GM18511 (cell line): ENCODE data around the gene ATP5MG.
"Not testable (repeated sequence)": the region's sequence is repeated elsewhere in the genome, so short reads cannot be mapped to it uniquely, and the experiment has no call there.

ENCODE experiments used
- ATAC-seq: cut with Tn5 transposase; IDR thresholded peaks from one replicate; pipeline ENCODE4 v1.9.1; 2021; ENCODE audit warnings: mild to moderate bottlenecking, moderate library complexity; ENCODE audit not compliant: unreplicated experiment

Gene ATP5MG

DNA sequence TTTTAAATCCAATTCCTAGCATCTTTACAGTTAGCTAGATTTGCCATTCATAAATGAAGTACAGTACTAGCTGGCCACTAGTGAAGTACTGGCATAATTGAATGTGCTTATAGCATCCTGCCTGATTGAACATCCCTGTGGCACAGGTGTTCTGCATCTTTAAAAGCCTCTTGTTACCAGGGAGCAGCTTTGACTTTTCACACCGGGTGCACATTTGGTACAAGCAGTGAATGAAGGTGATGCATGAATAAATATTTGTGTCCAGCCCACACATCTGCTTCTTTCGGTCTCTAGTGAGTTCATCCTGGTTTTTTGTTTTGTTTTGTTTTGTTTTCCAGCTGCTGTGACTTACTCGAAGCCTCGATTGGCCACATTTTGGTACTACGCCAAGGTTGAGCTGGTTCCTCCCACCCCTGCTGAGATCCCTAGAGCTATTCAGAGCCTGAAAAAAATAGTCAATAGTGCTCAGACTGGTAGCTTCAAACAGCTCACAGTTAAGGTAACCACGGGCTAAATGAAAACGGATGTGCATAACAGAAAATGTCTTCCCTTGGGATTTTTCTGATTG lies 5.3 kb downstream of the ATP5MG start:
- no peak for ATAC-seq

DNA sequence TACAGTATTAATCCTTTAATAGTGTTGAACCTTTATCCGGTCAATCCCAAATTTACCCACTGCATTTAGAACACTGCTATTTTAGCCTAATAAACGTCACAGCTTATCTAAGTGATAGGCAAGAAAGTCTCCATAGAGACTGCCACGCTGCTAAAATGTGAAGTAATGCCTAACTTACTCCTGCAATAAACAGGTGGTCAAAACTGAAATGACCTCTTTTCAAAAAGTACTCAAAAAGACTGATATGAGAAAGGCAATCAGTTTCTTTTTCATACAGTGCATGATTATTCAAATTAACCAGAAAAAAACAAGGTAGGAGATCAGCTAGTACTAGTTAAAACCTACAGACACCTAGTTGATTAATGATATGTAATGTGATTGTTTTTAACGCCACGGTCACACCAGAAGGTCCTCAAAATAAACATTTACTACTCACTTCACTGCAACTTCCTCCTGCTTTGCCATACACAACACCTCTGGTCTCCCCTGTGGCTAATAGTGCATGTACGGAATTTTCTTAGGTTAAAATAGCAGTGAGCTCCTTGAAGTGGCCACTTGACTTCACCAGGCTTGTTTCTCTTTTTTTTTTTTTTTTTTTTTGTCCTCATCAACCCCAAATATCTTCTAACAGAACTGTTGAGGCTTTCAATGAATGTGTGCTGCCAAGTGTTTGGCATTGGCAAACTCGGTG lies 8.8 kb downstream of the ATP5MG start:
- ATAC-seq, result no peak

GRCh38 chr11:118411530-118411929 lies 10.1 kb downstream of the ATP5MG start:
- no peak for ATAC-seq

- ATAC-seq, result no peak
These were observed 11.5 kb downstream of the ATP5MG start for GRCh38 chr11:118412921-118413320.

GRCh38 chr11:118415062-118415738 lies 13.8 kb downstream of the ATP5MG start:
- no peak for ATAC-seq

DNA sequence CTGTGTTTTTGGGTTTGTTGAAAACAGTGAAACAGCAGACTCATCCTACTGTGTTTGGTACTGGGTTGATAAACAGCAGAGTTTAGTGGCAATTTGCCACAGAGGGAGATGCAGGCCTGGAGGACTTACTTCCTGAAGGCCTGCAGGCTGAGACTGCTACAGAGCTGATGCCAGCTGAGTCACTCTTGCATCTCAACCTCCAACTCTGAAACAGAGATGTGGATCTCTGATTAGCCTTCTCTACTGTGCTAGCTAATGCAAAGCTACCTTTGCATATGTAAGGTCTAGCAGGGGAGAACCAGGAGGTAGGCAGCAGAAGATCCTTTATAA lies 14.3 kb downstream of the ATP5MG start:
- no peak for ATAC-seq

DNA sequence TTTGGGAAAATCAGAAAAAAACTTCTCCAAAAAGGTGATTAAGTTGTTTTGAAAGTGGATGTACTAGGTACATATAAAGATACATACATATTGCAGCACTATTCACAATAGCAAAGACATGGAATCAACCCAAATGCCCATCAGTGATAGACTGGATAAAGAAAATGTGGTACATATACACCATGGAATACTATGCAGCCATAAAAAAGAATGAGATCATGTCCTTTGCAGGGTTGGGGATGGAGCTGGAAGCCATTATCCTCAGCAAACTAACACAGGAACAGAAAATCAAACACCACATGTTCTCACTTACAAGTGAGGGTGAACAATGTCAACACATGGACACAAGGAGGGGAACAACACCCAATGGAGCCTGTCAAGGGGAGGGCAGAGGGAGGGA lies 15.5 kb downstream of the ATP5MG start:
- ATAC-seq, result not testable (repeated sequence)

GRCh38 chr11:118417801-118418200 lies 16.4 kb downstream of the ATP5MG start:
- ATAC-seq, result no peak

- no peak for ATAC-seq
These were observed 17.4 kb downstream of the ATP5MG start for GRCh38 chr11:118418766-118419165.

DNA sequence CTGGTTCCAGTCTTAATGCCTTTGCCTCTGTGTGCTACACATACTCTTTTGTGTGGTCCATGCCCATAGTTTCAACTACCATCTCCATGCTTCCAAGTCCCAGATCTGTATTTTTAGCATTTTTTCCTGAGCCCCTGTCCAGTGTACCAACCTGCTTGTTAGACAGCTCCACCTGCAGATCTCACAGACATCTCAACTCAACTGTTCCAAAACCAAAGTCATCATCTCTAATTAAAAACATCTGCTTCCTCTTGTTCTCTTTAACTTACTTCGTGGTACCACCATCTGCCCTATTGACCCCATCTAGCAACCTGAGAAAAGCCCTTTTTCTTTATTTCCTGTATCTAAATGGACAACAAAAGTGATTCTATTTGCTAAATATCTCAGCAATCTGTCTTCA lies 26.3 kb downstream of the ATP5MG start:
- ATAC-seq, result no peak

GRCh38 chr11:118430956-118431355 lies 29.6 kb downstream of the ATP5MG start:
- ATAC-seq, result no peak

DNA sequence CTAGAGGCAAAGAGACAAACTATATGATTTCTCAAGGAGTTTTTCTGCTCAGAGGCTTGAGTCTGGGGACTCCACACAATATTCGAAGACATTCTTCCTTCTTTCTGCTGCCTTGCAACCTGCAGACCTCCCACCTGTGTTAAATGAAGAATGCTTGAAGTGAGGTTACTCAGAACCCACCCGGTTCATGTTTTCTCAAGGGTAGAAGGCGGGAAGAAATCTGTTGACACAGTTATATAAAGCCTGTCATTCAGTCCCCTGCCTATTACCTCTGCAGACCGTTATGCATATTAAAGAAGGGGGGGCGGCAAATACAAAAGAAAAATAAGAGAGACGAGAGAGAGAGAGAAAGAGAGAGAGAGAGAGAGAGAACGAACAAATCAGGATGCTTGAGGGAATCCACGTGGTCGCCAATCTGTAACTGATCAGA lies 32.7 kb downstream of the ATP5MG start:
- no peak for ATAC-seq

DNA sequence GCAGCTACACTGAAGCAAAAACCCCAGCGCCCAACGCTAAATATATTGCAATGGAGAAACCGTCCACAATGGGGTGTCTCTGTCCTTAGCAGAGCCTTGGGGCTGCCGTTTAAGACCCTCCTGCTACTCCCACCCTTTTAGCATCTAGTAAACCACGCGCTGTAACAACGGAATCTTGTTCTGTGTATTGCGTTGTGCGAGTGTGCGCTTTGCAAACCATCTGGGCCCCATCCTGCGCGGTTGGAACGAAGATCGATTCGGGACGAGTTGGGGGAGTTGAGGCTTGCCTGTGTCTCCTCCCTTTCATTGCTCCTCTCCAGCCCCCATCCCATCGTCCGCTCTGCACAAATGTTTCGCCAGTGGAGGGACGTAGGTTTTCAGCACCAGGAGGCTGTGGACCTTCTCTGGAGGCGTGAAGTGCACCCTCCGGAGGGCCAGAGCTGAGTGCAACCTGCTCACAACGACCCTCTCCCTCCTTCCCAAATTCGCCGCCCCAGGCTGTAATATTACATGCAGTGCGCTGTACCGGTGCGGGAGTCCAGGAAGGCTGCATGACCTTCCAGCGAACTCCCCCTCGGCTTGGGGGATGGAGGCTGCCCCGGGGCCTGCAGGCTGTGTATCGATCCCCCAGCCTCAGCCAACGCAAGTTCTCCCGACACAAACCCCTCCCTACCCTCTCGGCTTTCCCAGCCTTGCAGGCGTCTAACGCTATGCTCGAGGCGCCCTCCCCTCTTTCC lies 33.3 kb downstream of the ATP5MG start:
- ATAC-seq, result no peak

DNA sequence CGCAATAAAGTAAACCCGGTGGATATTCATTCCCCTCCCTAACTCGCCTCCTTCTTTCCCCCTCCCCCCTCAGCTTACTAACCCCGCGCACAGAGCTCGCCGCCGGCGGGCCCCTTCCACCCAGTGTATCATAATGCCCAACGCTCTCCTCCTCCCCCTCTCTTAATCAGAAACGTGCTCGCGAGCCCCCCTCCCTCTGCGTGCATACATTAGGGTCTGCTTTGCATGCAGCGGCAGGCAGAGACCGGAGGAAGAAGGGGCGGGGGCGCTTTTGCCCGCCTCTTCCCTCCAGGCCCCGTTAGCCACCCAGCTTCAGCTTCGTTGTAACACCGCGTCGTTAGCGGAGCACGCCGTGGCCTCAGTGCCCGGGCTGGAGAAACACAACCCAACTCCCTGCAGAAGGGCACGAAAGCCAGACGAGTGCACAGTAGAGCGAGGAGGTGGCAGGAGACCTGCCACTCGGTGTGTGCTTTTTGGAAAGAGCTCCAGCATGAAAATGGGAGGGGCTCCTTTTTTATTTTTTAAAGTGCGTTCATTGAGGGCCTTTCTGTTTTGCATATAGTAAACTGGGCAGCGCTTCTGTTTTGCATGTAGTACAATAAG lies 34.0 kb downstream of the ATP5MG start:
- peak; percentile 34 for ATAC-seq

DNA sequence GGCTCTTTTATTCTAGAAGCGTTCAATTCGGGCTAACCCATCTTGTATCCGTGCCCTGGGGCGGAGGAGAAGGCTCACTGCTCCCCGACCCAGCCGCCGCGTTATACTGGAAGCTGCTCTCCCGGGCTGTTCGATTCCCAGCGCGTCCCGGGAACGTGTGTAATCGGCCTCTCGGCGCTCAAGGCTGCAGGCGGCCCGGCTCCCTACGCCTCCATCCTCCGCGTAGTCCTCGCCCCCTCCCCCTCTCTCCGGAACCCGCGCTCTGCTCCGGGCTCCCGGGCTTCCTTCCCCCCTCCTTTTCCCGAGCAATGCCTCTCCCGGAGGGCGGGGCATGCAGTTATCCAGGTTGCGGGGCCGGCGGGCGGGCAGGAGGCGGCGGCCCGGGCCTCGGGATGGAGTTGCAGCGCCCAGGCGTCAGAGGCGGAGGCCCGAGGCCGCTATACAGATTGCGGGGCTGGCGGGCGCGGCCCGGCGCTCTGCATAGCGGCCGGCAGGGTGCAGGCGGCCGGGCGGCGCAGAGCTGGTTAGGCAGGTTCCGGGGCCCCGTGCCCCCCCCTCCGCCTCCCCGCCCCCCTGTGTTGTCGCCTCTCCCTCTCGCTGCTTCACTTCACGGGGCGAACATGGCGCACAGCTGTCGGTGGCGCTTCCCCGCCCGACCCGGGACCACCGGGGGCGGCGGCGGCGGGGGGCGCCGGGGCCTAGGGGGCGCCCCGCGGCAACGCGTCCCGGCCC lies 34.7 kb downstream of the ATP5MG start, which contains the start of gene KMT2A:
Gene KMT2A (plus strand): TSS at position 600 of the 732 bp plus-strand sequence. CDS start 21 bp downstream, at position 621.
- ATAC-seq, result peak; percentile 54

GRCh38 chr11:118436639-118437207 lies 35.3 kb downstream of the ATP5MG start:
- ATAC-seq, result peak; percentile 22

DNA sequence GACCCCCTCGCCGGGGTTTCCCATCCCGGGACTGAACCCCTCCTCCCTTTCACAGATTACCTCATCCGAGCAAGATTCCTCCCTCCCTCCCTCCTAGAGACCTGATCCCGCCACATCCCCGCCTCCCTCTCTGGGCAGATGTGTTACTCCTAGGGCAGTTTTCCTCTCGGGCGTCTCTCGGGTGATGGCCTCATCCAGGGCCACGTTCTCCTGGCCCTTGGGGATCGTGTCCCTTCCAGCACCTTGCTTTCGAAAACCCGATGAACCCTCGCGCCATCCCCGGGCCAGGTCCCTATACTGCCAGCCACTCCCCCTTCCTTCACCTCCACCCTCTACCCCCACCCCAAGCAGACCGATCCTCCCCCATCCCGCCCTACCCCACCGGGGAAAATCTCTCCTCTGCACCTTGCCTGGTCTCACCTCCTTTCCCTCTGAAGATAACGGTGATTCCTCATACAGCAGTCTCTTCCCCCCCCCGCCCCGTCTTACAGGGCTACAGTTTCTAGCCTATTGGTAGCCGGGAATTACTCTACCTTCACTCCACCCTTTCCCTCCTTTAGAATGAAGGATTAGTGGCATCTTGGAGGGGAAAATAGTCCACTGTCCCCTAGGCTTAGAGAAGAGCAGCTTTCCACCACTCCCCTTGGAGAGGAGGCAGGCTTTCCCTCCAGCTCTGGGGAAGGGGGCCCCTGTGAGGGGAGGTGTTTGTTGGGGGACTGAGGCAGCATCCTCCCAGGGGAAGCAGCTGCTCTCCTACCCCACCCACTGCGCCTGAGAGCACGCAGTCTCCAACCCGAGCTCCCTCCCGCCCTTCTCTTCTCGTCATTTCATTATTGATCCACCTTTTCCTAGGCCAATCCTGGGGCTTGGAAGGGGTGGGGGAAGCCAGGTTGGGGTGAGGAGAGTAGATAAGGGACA lies 36.1 kb downstream of the ATP5MG start:
- no peak for ATAC-seq

DNA sequence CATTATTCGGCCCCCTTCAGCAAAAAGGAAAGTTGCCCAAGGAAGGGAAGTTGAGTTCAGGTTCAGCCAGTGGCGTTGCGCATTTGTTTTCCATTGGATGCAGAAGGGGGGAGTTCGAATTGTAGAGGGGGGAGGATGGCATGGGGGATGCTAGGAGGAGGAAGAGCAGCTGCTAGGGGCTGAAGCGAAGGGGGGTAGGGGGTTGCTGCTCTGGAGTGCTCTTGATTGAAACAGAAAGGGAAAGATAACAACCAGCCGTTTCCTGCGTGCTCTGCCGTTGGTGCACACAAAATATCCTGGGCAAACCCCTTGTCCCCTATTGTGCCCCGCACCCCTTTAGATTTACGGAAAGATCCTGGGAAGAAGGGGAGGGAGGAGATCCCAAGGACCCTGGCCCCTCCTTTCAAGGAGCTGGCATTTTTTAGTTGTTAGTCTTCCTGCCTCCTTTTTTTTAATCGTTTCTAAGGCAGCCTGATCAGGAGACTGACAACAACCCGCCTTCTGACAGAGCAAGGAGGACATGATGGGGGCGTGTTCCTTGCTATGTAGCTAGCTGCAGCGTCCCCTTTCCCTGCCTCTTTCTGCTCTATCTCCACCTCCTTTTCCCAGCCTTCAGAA lies 37.0 kb downstream of the ATP5MG start:
- ATAC-seq, result peak; percentile 26

- no peak for ATAC-seq
These were observed 38.2 kb downstream of the ATP5MG start for GRCh38 chr11:118439646-118440045.
